HEK293T (cell line): ENCODE measurements around the gene ASTN2.

Source experiments
- CTCF ChIA-PET: fragments of 350-600 bp; formaldehyde crosslinking; extraction: SDS; loops from one replicate; lab custom pipeline; 2021; ENCODE audit warnings: antibody characterized with exemption, inconsistent platforms; lab: Yijun Ruan, JAX
- POLR2A ChIA-PET: fragments of 350-600 bp; formaldehyde crosslinking; extraction: SDS; loops from one replicate; lab custom pipeline; 2020; ENCODE audit warnings: antibody characterized with exemption, inconsistent platforms; lab: Yijun Ruan, JAX
- DNase-seq: peaks from one replicate; pipeline ENCODE4 v3.0.0; 2012; ENCODE audit warnings: mixed read lengths; ENCODE audit errors: extremely low spot score
- ARNT ChIP-seq: fragments of 450-650 bp; IDR thresholded peaks from 2 replicates; pipeline ENCODE4 v1.6.1; 2017; ENCODE audit warnings: mild to moderate bottlenecking
- BHLHE40 ChIP-seq: fragments of 450-650 bp; IDR thresholded peaks from 2 replicates; pipeline ENCODE4 v1.6.1; 2016; ENCODE audit warnings: mild to moderate bottlenecking, moderate library complexity, borderline replicate concordance
- CTBP1 ChIP-seq: fragments of 450-650 bp; IDR thresholded peaks from 2 replicates; pipeline ENCODE4 v1.6.1; 2016; ENCODE audit warnings: borderline replicate concordance
- ELF4 ChIP-seq: fragments of 450-650 bp; IDR thresholded peaks from 2 replicates; pipeline ENCODE4 v1.6.1; 2017; ENCODE audit warnings: antibody characterized with exemption
- FOXA1 ChIP-seq: fragments of 450-650 bp; IDR thresholded peaks from 2 replicates; pipeline ENCODE4 v1.6.1; 2016; ENCODE audit warnings: mild to moderate bottlenecking
- FOXK2 ChIP-seq: fragments of 450-650 bp; IDR thresholded peaks from 2 replicates; pipeline ENCODE4 v1.6.1; 2016; ENCODE audit warnings: mild to moderate bottlenecking
- FOXM1 ChIP-seq: fragments of 450-650 bp; IDR thresholded peaks from 2 replicates; pipeline ENCODE4 v1.6.1; 2017; ENCODE audit warnings: mild to moderate bottlenecking, borderline replicate concordance
- HDGF ChIP-seq: fragments of 450-650 bp; IDR thresholded peaks from 2 replicates; pipeline ENCODE4 v1.6.1; 2017; ENCODE audit warnings: antibody characterized with exemption, borderline replicate concordance
- L3MBTL2 ChIP-seq: fragments of 450-650 bp; conservative IDR thresholded peaks from 2 replicates; pipeline ENCODE4 v1.6.1; 2016; ENCODE audit warnings: mild to moderate bottlenecking
- LEF1 ChIP-seq: fragments of 450-650 bp; IDR thresholded peaks from 2 replicates; pipeline ENCODE4 v1.6.1; 2017; ENCODE audit warnings: mild to moderate bottlenecking, borderline replicate concordance
- NFRKB ChIP-seq: fragments of 450-650 bp; IDR thresholded peaks from 2 replicates; pipeline ENCODE4 v1.6.1; 2016; ENCODE audit warnings: mild to moderate bottlenecking, moderate library complexity
- PKNOX1 ChIP-seq: fragments of 450-650 bp; IDR thresholded peaks from 2 replicates; pipeline ENCODE4 v1.6.1; 2016
- SP1 ChIP-seq: fragments of 450-650 bp; IDR thresholded peaks from 2 replicates; pipeline ENCODE4 v1.6.1; 2017
- SUZ12 ChIP-seq: fragments of 450-650 bp; IDR thresholded peaks from 2 replicates; pipeline ENCODE4 v1.6.1; 2016; ENCODE audit warnings: mild to moderate bottlenecking
- TARDBP ChIP-seq: fragments of 450-650 bp; IDR thresholded peaks from 2 replicates; pipeline ENCODE4 v1.6.1; 2016
- ZNF384 ChIP-seq: fragments of 450-650 bp; IDR thresholded peaks from 2 replicates; pipeline ENCODE4 v1.6.1; 2016

The ASTN2 gene

GRCh38 chr9:116558818-116559540 lies 855.9 kb downstream of the ASTN2 start:
- CTCF ChIA-PET = no interaction called here
- no peak for DNase-seq
- POLR2A ChIA-PET = no interaction called here
- TF ChIP-seq L3MBTL2 = no peak
- no peak for TF ChIP-seq ZNF384
- TF ChIP-seq SP1 = no peak
- TF ChIP-seq NFRKB = no peak
- no peak for TF ChIP-seq SUZ12
- no peak for TF ChIP-seq LEF1
- TF ChIP-seq BHLHE40 = no peak
- TF ChIP-seq CTBP1 = no peak
- TF ChIP-seq ELF4 = no peak
- no peak for TF ChIP-seq PKNOX1
- no peak for TF ChIP-seq TARDBP
- TF ChIP-seq FOXM1 = no peak
- TF ChIP-seq FOXA1 = no peak
- TF ChIP-seq HDGF = no peak
- no peak for TF ChIP-seq FOXK2

- ChIA-PET POLR2A (no interaction called here), CTCF (no interaction called here)
- TF ChIP-seq NFRKB = no peak
- no peak for TF ChIP-seq HDGF
- no peak for TF ChIP-seq LEF1
- no peak for TF ChIP-seq PKNOX1
- TF ChIP-seq CTBP1 = no peak
- TF ChIP-seq FOXK2 = no peak
- no peak for TF ChIP-seq FOXA1
- no peak for TF ChIP-seq TARDBP
- no peak for TF ChIP-seq ARNT
- TF ChIP-seq SUZ12 = no peak
- no peak for TF ChIP-seq L3MBTL2
- no peak for DNase-seq
These were observed 856.8 kb downstream of the ASTN2 start for GRCh38 chr9:116558035-116558434.

GRCh38 chr9:116555556-116556155 lies 859.2 kb downstream of the ASTN2 start:
- DNase-seq = no peak
- CTCF ChIA-PET = no interaction called here
- POLR2A ChIA-PET = no interaction called here
- no peak for TF ChIP-seq L3MBTL2
- TF ChIP-seq FOXA1 = no peak
- no peak for TF ChIP-seq PKNOX1
- no peak for TF ChIP-seq ELF4
- TF ChIP-seq LEF1 = no peak
- no peak for TF ChIP-seq FOXM1
- TF ChIP-seq CTBP1 = no peak
- no peak for TF ChIP-seq BHLHE40
- no peak for TF ChIP-seq FOXK2
- no peak for TF ChIP-seq TARDBP
- TF ChIP-seq SUZ12 = no peak
- TF ChIP-seq SP1 = no peak
- no peak for TF ChIP-seq NFRKB
- no peak for TF ChIP-seq HDGF
- no peak for TF ChIP-seq ZNF384

- POLR2A ChIA-PET = no interaction called here
- DNase-seq = no peak
- CTCF ChIA-PET = no interaction called here
- TF ChIP-seq NFRKB = no peak
- no peak for TF ChIP-seq ELF4
- no peak for TF ChIP-seq ZNF384
- no peak for TF ChIP-seq CTBP1
- no peak for TF ChIP-seq BHLHE40
- no peak for TF ChIP-seq LEF1
- TF ChIP-seq HDGF = no peak
- TF ChIP-seq TARDBP = no peak
- TF ChIP-seq ARNT = no peak
- TF ChIP-seq FOXM1 = no peak
- TF ChIP-seq FOXK2 = no peak
- no peak for TF ChIP-seq SP1
- TF ChIP-seq SUZ12 = no peak
These were observed 859.7 kb downstream of the ASTN2 start for GRCh38 chr9:116555119-116555518.

GRCh38 chr9:116550696-116551436 lies 864.0 kb downstream of the ASTN2 start:
- CTCF ChIA-PET = no interaction called here
- POLR2A ChIA-PET = no interaction called here
- DNase-seq = no peak
- TF ChIP-seq FOXK2 (no peak), LEF1 (no peak), NFRKB (no peak), ELF4 (no peak), SUZ12 (no peak), FOXM1 (no peak), L3MBTL2 (no peak), TARDBP (no peak), PKNOX1 (no peak), FOXA1 (no peak), SP1 (no peak), BHLHE40 (no peak), CTBP1 (no peak), ARNT (no peak)
